Measurements from ENCODE around the gene ROR1. TPM values are rescaled to one million over a fixed set of nuclear protein-coding genes. Genes with fewer than 3 reads are reported as not detected.

ROR1 gene
- total RNA-seq, 2 donors from 2014 or later: 12.9 to 40.8 TPM

GRCh38 chr1:63929106-63929478 is 155.3 kb downstream of the ROR1 start:
- no peak for DNase-seq (ENCODE audit: low spot score)
- no peak for TF ChIP-seq CTCF (IDR thresholded peaks at IDR 0.05)
- H3K9me3 ChIP-seq: no peaks in the 10 kb centered on the region
- H3K27me3 ChIP-seq: no peaks in the 10 kb centered on the region
- H3K36me3 ChIP-seq: no peaks in the 10 kb centered on the region
- peaks cover 0 to 21% of the 10 kb centered on the region in 2 donors for H3K4me1 ChIP-seq
- peak overlapping the region; percentile 68 to 84 for H3K27ac ChIP-seq
- no peak overlapping the region for H3K4me3 ChIP-seq

GRCh38 chr1:63931468-63931867 is 157.7 kb downstream of the ROR1 start:
- no peak overlapping the region for H3K27ac ChIP-seq
- TF ChIP-seq CTCF (IDR thresholded peaks at IDR 0.05): no peak

GRCh38 chr1:63934697-63935096 is 160.9 kb downstream of the ROR1 start:
- TF ChIP-seq CTCF (IDR thresholded peaks at IDR 0.05): no peak
- Histone ChIP-seq H3K36me3 (no peaks in the 10 kb centered on the region), H3K4me1 (peaks cover 0 to 8% of the 10 kb centered on the region in 2 donors), H3K9me3 (no peaks in the 10 kb centered on the region), H3K27ac (no peak overlapping the region), H3K4me3 (no peak overlapping the region), H3K27me3 (no peaks in the 10 kb centered on the region)
- no peak for DNase-seq (ENCODE audit: low spot score)

More at GRCh38 chr1:63931468-63931867, 157.7 kb downstream of the ROR1 start:
- H3K36me3 ChIP-seq: no peaks in the 10 kb centered on the region
- no peaks in the 10 kb centered on the region for H3K9me3 ChIP-seq
- no peak for DNase-seq (ENCODE audit: low spot score)
- H3K27me3 ChIP-seq: no peaks in the 10 kb centered on the region
- H3K4me1 ChIP-seq: peaks cover 0 to 30% of the 10 kb centered on the region in 2 donors
- H3K4me3 ChIP-seq: no peak overlapping the region

GRCh38 chr1:63935143-63935542 is 161.3 kb downstream of the ROR1 start:
- Histone ChIP-seq H3K4me1 (peaks cover 0 to 8% of the 10 kb centered on the region in 2 donors), H3K27ac (no peak overlapping the region), H3K4me3 (no peak overlapping the region), H3K27me3 (no peaks in the 10 kb centered on the region), H3K36me3 (no peaks in the 10 kb centered on the region), H3K9me3 (no peaks in the 10 kb centered on the region)
- peak in 1 of 2 donors; percentile 38 for TF ChIP-seq CTCF (IDR thresholded peaks at IDR 0.05)
- no peak for DNase-seq (ENCODE audit: low spot score)

- Histone ChIP-seq H3K4me3 (no peak overlapping the region), H3K27ac (no peak overlapping the region), H3K36me3 (no peaks in the 10 kb centered on the region), H3K9me3 (no peaks in the 10 kb centered on the region), H3K27me3 (no peaks in the 10 kb centered on the region), H3K4me1 (peaks cover 0 to 8% of the 10 kb centered on the region in 2 donors)
- TF ChIP-seq CTCF (IDR thresholded peaks at IDR 0.05): no peak
- no peak for DNase-seq (ENCODE audit: low spot score)
These were observed 161.7 kb downstream of the ROR1 start for GRCh38 chr1:63935553-63935952.

GRCh38 chr1:63936276-63936675 is 162.5 kb downstream of the ROR1 start:
- no peaks in the 10 kb centered on the region for H3K27me3 ChIP-seq
- TF ChIP-seq CTCF (IDR thresholded peaks at IDR 0.05): no peak
- no peak overlapping the region for H3K27ac ChIP-seq
- no peaks in the 10 kb centered on the region for H3K9me3 ChIP-seq
- no peak for DNase-seq (ENCODE audit: low spot score)
- no peaks in the 10 kb centered on the region for H3K36me3 ChIP-seq
- no peak overlapping the region for H3K4me3 ChIP-seq
- peaks cover 0 to 8% of the 10 kb centered on the region in 2 donors for H3K4me1 ChIP-seq

Data from right atrium auricular region (tissue), 2 donors.